ENCODE measurements around the gene G6PC1. TPM values are rescaled to one million over a fixed set of nuclear protein-coding genes. Genes with fewer than 3 reads are reported as not detected.
"Not testable (repeated sequence)": the region's sequence is repeated elsewhere in the genome, so short reads cannot be mapped to it uniquely, and the experiment has no call there.

Gene G6PC1
- total RNA-seq, 1 donor from 2014 or later: 1.5 TPM

DNA sequence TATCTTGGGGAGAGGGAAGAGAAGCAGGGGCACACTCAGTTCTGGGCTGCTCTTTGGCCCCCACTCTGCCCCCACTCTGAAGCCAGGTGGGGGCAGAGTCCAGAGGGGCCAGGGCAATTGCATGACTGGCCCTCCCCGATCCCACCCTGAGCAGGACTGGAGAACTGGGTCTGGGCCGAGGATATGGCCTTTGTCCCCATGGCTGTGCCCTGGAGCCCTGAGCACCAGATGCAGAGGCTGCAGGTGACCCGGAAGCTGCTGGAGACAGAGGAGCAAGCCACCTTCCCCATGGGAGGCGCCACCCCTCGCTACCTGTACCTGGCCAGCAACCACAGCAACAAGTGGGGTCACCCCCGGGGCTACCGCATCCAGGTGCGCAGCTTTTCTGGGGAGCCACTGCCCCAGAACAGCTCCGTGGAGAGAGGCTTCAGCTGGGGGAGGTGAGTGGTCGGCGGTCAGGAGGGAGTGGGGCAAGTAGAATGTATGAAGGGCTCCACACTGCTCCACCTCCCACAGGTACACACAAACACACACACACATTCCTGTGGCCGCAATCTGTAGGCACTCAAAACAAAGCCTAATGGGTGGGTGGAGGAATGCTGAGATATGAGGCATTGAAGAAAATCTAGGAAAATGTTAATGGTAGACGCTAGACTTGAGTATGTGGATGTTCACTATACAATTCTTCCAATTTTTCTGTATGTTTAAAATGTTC is 28.2 kb upstream of the G6PC1 start:
- TF ChIP-seq, protein P1, sequence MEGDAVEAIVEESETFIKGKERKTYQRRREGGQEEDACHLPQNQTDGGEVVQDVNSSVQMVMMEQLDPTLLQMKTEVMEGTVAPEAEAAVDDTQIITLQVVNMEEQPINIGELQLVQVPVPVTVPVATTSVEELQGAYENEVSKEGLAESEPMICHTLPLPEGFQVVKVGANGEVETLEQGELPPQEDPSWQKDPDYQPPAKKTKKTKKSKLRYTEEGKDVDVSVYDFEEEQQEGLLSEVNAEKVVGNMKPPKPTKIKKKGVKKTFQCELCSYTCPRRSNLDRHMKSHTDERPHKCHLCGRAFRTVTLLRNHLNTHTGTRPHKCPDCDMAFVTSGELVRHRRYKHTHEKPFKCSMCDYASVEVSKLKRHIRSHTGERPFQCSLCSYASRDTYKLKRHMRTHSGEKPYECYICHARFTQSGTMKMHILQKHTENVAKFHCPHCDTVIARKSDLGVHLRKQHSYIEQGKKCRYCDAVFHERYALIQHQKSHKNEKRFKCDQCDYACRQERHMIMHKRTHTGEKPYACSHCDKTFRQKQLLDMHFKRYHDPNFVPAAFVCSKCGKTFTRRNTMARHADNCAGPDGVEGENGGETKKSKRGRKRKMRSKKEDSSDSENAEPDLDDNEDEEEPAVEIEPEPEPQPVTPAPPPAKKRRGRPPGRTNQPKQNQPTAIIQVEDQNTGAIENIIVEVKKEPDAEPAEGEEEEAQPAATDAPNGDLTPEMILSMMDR (conservative IDR thresholded peaks at IDR 0.05): no peak
- peaks cover 3% of the 10 kb centered on the region for H3K36me3 Mint-ChIP-seq
- H3K9me3 Mint-ChIP-seq: peaks cover 5% of the 10 kb centered on the region
- no peak overlapping the region for H3K27ac Mint-ChIP-seq
- H3K4me1 Mint-ChIP-seq (ENCODE audit: unreplicated experiment): no peaks in the 10 kb centered on the region
- DNase-seq (ENCODE audit: extremely low spot score, unreplicated experiment): no peak
- H3K27me3 Mint-ChIP-seq: peaks cover 24% of the 10 kb centered on the region
- no peak overlapping the region for H3K4me3 Mint-ChIP-seq

DNA sequence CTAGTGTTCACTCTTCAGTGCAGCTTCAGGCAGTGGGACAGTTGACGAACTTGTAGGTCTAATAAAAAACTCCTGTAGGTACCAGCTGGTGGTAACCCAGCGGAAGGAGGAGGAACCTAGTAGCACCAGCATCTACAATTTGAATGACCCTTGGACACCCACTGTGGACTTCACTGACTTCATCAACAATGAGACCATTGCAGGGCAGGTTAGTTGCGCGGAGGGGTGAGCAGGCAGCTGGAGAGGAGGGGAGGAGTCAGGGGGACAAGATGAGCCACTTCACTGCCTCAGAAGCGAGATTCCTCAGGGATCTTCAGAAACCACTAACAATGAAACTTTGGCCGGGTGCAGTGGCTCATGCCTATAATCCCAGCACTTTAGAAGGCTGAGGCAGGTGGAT is 27.3 kb upstream of the G6PC1 start:
- TF ChIP-seq, protein P1 (conservative IDR thresholded peaks at IDR 0.05): no peak
- no peaks in the 10 kb centered on the region for H3K4me1 Mint-ChIP-seq (ENCODE audit: unreplicated experiment)
- DNase-seq (ENCODE audit: extremely low spot score, unreplicated experiment): no peak
- H3K4me3 Mint-ChIP-seq: no peak overlapping the region
- no peak overlapping the region for H3K27ac Mint-ChIP-seq
- peaks cover 5% of the 10 kb centered on the region for H3K9me3 Mint-ChIP-seq
- H3K36me3 Mint-ChIP-seq: peaks cover 3% of the 10 kb centered on the region
- H3K27me3 Mint-ChIP-seq: peaks cover 33% of the 10 kb centered on the region

DNA sequence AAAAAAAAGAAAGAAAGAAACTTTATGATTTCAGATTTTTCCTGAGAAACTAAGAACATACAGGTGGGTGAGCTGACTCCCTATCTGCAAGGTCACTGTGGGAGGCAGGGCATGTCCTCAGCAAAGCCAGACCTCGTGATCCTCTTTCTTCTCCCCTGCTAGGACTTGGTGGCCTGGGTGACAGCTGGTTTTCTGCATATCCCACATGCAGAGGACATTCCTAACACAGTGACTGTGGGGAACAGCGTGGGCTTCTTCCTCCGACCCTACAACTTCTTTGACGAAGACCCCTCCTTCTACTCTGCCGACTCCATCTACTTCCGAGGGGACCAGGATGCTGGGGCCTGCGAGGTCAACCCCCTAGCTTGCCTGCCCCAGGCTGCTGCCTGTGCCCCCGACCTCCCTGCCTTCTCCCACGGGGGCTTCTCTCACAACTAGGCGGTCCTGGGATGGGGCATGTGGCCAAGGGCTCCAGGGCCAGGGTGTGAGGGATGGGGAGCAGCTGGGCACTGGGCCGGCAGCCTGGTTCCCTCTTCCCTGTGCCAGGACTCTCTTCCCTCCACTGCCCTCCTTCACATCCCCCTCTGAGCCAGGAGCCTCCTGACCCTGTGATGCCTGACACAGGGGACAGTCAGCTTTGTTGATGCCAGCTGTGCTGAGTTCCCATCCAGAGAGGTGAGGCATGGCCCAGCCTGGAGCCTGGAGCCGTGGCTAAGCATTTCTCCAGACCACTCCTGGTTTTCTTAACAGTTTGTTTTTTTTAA is 26.5 kb upstream of the G6PC1 start:
- H3K4me1 Mint-ChIP-seq (ENCODE audit: unreplicated experiment); H3K36me3 Mint-ChIP-seq; H3K27ac Mint-ChIP-seq; H3K9me3 Mint-ChIP-seq; H3K4me3 Mint-ChIP-seq; DNase-seq (ENCODE audit: extremely low spot score, unreplicated experiment): not testable (repeated sequence)
- H3K27me3 Mint-ChIP-seq: peaks cover 39% of the 10 kb centered on the region

DNA sequence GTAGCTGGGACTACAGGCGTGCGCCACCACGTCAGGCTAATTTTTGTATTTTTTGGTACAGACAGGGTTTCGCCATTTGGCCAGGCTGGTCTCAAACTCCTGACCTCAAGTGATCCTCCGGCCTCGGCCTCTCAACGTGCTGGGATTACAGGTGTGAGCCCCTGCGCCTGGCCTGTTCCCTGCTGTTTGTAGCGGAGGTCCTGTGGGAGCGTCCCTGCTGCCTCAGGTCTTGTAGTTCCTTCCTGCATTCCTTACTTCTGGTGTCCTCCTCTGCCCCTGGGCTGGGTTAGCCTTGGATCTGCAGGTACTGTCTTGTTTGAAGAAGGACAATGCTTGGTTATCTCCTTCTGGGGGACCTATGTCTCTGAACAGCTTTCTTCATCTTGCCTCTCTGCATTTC is 23.6 kb upstream of the G6PC1 start:
- H3K4me1 Mint-ChIP-seq (ENCODE audit: unreplicated experiment): no peaks in the 10 kb centered on the region
- H3K27ac Mint-ChIP-seq: no peak overlapping the region
- H3K36me3 Mint-ChIP-seq: no peaks in the 10 kb centered on the region
- peaks cover 52% of the 10 kb centered on the region for H3K27me3 Mint-ChIP-seq
- no peaks in the 10 kb centered on the region for H3K9me3 Mint-ChIP-seq
- TF ChIP-seq, protein P1 (conservative IDR thresholded peaks at IDR 0.05): no peak
- no peak overlapping the region for H3K4me3 Mint-ChIP-seq
- DNase-seq (ENCODE audit: extremely low spot score, unreplicated experiment): no peak

DNA sequence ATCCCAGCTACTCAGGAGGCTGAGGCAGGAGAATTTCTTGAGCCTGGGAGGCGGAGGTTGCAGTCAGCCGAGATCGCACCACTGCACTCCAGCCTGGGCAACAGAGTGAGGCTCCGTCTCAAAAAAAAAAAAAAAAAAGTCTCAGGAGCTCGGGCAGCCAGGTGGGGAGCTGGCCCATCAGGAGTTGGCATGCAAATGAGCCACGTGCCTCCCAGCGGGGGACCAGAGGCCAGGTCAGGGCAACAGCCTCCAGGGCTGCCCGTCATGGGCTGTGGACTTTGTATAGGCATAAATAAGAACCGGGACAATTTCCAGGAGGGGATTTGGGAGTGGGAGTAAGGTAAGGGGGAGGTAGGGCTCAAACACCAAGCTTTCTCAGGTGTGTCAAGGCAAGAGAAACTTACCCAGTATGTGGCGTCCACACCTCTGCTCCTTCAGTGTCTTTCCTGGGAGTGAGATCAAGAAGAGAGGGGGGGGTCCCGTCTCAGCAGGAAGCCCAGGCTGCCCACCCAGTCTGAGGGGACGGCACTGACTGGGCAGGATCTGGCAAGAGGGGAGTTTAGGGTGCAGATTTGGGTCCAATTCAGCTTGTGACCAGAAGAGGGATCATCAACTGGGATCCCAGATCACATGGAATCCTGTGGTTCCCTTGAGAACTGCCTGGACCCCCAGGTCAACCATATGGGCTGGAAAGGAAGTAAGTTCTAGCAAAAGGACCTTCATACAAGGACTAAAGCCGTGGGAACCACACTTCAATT is 22.3 kb upstream of the G6PC1 start:
- DNase-seq (ENCODE audit: extremely low spot score, unreplicated experiment): no peak
- H3K27me3 Mint-ChIP-seq: peaks cover 46% of the 10 kb centered on the region
- TF ChIP-seq, protein P1 (conservative IDR thresholded peaks at IDR 0.05): no peak
- H3K27ac Mint-ChIP-seq: no peak overlapping the region
- no peaks in the 10 kb centered on the region for H3K4me1 Mint-ChIP-seq (ENCODE audit: unreplicated experiment)
- no peaks in the 10 kb centered on the region for H3K9me3 Mint-ChIP-seq
- no peak overlapping the region for H3K4me3 Mint-ChIP-seq
- no peaks in the 10 kb centered on the region for H3K36me3 Mint-ChIP-seq

Data from type B pancreatic cell (in vitro differentiated cells).